Mononuclear cell (primary cell): Measurements from ENCODE around the gene CARD10. TPM values are rescaled to one million over a fixed set of nuclear protein-coding genes. Genes with fewer than 3 reads are reported as not detected.

Source experiments
- H3K27me3 ChIP-seq: 2 replicates; pipeline ENCODE4 v1.6.0; 2011; ENCODE audit warnings: low read length, control low read depth; ENCODE audit not compliant: insufficient read depth
- H3K4me1 ChIP-seq: 2 replicates; pipeline ENCODE4 v1.5.1; 2011; ENCODE audit warnings: mild to moderate bottlenecking, low read length, control low read depth; ENCODE audit not compliant: insufficient read depth
- H3K4me3 ChIP-seq: 2 replicates; pipeline ENCODE4 v1.5.1; 2011; ENCODE audit warnings: mild to moderate bottlenecking, low read length, moderate library complexity
- H3K9me3 ChIP-seq: 2 replicates; pipeline ENCODE4 v1.5.1; 2011; ENCODE audit warnings: low read depth, mild to moderate bottlenecking, control low read depth, low read length
- total RNA-seq: library from RNA; depleted of rRNA; stranded (reverse); fragments of >200 nt; gene quantifications from one replicate; pipeline ENCODE4 v1.2.3, GENCODE V29; 2012

The CARD10 gene
- total RNA-seq, 1 donor = not detected

DNA sequence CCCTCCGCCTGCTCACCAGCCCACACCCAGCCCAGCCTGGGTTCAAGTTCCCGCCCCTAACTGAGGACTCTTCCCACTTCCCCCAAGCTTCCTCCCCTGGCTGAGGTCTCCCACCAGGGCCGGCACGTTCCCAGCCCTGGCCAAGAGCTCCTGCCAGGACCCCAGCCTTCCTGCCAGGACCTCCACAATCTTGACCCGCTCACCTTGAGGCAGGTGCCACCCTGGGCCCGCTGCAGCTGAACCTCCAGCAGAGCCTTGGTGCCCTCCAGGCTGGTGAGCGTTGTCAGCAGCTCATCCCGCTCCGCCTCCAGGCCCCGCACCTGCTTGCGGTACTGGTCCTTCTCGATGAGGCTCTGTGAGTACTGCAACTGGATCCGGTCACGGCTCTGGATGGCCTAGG lies 13.2 kb downstream of the CARD10 start:
- no peak overlapping the region for H3K4me3 ChIP-seq
- no peaks in the 10 kb centered on the region for H3K9me3 ChIP-seq
- no peaks in the 10 kb centered on the region for H3K27me3 ChIP-seq
- peaks cover 7% of the 10 kb centered on the region for H3K4me1 ChIP-seq

DNA sequence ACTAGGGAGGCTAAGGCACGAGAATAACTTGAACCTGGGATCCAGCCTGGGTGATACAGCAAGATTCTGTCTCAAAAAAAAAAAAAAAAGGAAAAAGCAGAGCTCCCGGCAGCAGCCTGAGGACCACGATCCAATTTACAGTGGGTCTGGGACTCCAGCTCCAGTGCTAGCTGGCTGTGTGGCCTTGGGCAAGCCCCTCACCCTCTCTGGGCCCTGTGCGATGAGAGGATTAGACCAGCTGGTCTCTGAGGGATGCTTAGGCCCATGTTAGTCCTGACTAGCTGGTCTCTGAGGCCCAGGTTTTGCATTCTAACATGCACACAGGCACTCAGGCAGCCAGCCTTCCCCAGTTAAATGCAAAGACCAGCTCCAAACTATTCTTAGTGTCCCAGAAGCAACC lies 13.7 kb downstream of the CARD10 start:
- no peaks in the 10 kb centered on the region for H3K27me3 ChIP-seq
- no peak overlapping the region for H3K4me3 ChIP-seq
- no peaks in the 10 kb centered on the region for H3K9me3 ChIP-seq
- peaks cover 7% of the 10 kb centered on the region for H3K4me1 ChIP-seq

DNA sequence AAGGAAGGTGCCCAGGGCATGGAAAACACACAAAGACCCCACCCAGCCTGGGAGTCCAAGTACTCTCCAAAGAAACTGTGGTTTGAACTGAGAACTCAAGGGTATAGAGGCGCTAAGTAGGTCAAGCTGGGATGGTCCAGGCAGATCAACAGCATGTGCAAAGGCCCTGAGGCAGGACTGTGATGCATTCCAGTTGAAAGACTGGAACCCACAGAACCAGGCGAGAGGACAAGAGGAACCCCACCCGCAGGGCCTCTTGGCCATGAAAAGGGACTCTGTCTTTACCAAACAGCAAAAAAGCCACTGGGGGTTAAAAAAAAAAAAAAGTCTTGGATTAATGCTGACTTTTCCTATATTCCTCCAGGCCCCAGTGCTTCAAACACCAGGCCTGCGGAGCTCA lies 14.3 kb downstream of the CARD10 start:
- H3K4me3 ChIP-seq = no peak overlapping the region
- no peaks in the 10 kb centered on the region for H3K27me3 ChIP-seq
- H3K9me3 ChIP-seq = no peaks in the 10 kb centered on the region
- H3K4me1 ChIP-seq = peaks cover 7% of the 10 kb centered on the region

DNA sequence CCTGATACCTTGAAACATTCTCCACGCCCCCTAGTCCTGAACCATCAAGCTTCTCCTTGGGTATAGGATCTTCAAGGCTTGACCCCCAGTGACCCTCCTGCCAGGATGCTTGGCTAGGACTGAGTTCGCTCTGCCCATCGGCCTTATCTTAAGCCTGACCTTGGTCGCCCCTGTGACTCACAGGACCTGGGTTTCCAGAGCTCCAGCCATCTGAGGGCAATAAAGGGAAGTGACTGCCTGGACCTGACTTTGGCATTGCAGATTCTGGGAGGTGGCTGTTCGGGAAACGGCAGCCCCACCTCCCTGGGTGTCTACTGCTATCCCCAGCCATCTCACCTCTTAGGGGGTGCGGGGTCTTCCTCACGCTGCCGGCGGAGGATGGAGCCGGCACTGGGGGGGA lies 15.4 kb downstream of the CARD10 start:
- Histone ChIP-seq H3K4me1 (peaks cover 7% of the 10 kb centered on the region), H3K4me3 (no peak overlapping the region), H3K9me3 (no peaks in the 10 kb centered on the region), H3K27me3 (no peaks in the 10 kb centered on the region)

DNA sequence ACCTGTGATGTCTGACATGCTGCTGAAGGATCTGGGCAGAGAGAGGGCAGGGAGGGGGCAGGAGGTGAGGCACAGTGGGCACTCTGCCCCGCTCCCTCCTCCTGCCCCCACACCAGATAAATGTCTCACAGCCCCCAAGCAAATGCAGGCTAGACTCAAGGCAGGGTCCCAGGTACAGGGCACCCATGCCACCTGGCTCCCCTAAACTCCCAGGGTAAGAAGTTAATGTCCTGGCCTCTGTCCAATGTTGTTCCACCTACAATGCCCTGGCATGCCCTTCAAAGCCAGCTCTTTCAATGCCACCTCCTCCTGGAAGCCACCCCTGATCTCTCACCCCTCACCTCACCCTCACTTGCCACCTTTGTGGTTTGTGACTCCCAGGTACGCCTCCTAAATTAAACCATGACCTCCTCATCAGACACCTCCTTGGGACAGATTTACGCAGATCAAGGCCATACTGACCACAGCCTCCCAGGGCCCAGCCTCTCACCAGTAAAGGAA lies 16.0 kb downstream of the CARD10 start:
- no peak overlapping the region for H3K4me3 ChIP-seq
- peaks cover 7% of the 10 kb centered on the region for H3K4me1 ChIP-seq
- no peaks in the 10 kb centered on the region for H3K27me3 ChIP-seq
- H3K9me3 ChIP-seq = no peaks in the 10 kb centered on the region

DNA sequence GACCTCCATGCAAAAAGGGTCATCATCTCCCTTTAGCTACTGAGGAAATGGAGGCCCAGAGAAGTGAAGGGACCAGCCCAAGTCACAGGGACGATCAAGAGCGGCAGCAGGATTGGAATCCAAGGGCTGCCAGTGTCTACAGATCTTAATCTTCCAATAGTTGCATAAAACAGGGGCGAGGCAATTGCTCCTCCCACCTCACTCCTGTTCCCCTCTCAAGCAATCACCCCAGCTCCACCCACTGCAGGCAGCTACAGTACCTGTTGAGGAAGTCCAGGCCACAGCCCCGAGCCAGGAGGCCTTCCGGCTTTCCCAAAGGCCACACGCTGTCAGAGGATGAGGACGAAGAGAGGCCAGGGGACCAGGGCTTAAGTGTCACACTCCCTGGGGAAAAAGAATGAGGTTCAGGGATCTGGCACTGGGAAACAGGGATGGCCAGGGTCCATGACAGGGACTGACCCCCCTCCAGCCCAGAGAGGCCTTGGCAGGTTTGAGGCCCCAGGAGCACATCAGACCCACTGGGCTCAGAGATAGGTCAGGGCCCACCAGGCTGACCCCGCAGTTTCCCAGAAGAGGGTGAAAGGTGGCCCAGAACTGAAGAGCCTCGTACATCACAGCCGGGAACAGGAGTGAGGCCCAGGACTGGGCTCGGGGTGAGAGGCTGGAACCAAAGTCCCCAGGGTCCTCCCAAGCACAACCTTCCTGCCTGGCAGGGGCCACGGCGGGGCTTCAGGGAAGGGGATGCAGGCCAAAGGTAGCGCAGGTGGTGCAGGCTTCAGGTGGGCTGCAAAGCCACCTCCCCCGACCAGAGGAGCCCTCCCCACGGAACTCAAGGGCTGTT lies 16.7 kb downstream of the CARD10 start:
- peaks cover 7% of the 10 kb centered on the region for H3K4me1 ChIP-seq

DNA sequence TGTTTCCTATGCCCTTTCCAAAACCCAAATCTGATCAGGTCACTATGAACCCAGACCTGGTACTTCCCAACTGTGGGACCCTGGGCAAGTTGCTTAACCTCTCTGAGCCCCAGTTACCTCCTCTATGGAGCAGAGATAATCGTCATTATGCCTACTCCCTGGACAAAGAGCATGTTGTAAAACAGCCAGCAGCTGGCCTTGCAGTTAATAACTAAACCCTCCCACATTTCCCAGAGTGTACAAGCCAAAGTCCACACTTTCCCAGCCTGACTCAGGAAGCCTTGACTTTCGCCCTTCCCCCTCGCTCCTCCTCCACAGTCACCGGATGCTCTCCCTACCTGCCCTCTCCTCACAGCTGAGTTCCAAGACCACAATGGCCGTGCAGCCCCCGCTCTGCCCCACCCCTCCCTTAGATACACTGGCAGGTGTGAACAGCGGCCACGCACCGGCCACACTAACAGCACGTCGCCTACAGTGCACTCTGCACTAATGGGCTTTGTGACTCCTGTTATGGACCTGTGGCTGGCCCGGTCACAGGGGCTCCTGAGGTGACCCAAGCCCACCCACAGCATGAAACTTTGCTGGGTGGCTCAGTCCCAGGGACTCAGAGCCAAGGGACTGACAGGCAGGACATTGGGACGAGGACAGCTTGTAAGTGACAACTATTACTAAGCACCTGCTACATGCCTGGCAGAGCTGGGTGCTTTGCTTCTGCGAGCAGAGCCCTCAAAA lies 17.4 kb downstream of the CARD10 start:
- Histone ChIP-seq H3K27me3 (no peaks in the 10 kb centered on the region), H3K4me3 (no peak overlapping the region), H3K9me3 (no peaks in the 10 kb centered on the region), H3K4me1 (peaks cover 7% of the 10 kb centered on the region)

More for the DNA sequence above, 16.7 kb downstream of the CARD10 start:
- Histone ChIP-seq H3K9me3 (no peaks in the 10 kb centered on the region), H3K4me3 (no peak overlapping the region), H3K27me3 (no peaks in the 10 kb centered on the region)

DNA sequence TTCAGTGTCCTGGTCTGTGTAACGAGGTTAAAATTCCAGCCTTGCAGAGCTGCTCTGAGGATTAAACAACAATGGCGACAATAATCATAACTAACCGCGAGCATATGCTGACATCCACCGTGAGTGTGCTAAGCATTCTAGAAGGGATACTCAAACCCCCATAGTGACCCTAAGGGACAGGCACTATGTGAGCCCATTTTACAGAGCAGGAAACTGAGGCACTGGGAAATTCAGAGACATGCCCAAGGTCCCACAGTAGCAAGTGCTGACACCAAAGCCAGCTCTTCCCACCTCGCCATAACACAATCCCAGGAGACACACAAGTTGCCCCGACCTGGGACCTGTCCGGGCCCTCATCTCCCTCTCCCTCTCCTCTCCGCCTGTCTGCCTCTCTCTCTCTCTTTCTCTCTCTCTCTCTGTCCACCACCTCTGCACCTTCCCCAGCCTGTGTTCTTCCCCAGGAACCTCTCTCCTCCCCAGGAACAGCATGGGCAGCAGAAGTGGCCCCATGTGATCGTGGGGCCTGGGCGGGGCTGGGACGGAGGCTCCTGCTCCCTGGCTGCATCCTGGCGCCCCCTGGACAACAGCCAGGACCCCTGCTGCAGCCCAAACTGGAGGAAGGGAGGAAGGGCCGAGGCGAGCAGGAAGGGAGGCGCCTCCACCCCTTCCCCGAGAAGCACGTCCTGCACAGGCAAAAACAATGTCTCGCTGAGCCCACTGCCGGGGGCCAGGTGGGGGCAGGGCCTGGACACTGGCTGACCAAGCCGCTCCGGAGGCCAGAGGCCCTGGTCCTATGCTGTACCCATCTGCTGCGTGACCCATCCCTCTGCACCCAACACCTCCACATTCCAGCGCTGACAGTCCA lies 18.2 kb downstream of the CARD10 start:
- Histone ChIP-seq H3K4me1 (peaks cover 7% of the 10 kb centered on the region), H3K4me3 (no peak overlapping the region), H3K27me3 (no peaks in the 10 kb centered on the region), H3K9me3 (no peaks in the 10 kb centered on the region)

DNA sequence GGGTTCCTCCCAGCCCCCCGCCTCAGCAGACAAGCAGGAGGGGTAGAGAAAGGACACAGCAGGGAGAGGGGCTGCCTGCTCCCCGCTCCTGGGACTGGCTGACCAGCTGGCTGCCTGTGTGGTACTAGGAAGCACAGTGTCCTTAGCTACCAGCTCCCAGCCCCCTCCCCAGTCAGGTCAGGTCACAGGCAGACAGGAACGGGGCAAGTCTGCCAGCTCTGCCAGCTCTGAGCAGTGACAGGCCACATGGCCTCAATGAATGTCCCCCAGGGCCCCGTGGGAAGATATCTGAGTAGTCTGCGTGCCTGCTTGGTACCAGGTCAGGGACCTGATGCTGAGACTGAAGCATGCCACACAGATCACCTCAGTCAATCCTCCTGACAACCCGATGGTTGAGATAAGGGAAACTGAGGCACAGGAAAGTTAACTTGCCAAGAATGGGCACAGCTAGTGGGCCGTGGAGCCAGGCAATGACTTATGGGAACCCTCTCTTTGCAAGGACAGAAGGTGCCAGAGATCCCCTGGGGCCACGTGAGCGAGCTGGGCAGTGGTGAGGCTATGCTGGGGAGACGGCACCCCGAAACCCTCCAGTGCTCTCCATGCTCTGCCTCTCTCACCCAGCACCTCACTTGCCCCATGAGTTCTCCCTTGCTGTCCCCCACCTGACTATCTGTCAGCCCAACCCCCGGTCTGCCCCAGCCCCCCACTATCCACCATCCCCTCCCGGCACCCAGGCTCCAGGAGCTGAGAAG lies 19.2 kb downstream of the CARD10 start:
- Histone ChIP-seq H3K4me1 (peaks cover 7% of the 10 kb centered on the region), H3K4me3 (no peak overlapping the region), H3K9me3 (no peaks in the 10 kb centered on the region), H3K27me3 (no peaks in the 10 kb centered on the region)

DNA sequence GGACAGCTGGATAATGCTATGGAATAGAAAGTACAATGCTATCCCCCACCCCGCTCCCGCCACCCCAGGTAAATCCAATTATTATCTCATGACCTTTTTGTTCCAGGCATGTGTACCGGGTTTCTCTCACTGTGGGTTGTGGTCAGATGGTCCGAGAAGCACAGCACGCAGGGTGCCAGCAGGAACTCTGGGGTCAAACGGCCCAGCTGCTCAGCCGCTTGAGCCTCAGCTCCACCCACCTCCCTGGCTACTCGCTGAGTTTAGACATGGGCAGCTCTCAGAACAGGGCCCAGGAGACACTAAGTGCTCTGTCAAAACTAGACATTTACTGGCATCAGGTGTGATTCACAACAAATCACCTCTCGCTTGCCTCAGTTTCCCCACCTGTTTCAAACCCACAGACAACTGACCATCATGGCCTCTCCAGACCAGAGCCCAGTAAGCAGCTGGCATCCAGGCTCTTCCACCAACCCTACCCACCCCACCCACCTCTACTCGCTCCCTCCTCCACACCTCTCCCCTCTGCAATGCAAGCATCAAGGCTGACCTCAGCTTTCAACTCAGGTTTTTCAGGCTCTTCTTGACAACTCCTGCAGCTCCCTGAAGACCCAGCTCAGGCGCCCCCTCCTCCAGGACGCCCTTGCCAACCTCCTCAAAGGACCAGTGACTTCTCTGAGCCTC lies 20.0 kb downstream of the CARD10 start:
- peaks cover 7% of the 10 kb centered on the region for H3K4me1 ChIP-seq
- no peaks in the 10 kb centered on the region for H3K9me3 ChIP-seq
- H3K4me3 ChIP-seq = no peak overlapping the region
- H3K27me3 ChIP-seq = no peaks in the 10 kb centered on the region

DNA sequence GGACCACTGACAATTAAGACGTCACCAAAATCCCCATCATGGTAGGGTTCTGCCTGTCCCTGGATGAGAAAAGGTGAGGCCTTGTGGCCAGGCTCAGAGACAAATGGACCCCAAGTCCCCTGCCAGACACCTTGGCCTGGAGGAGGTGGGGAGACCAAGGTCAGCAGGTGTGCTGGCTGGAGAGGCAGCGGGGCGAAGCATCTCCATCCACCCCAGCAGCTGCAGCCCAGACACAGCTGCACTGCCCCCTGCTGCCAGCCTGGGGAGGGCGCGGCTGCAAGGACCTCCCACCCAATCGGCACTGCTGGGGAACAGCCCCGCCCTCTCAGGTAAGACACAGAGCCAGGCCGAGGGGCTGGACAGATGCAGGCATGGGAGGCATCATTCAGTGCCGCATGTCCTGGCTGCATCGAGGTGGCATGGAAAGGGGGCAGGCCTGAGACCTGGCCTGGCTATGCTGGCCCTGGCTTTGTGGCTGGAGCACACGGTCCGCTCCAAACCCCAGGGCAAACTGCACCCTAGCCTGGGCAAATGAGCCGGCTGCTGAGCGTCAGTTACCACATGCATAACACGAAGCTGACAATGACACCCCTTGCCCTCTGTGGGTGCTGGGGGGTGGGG lies 20.8 kb downstream of the CARD10 start:
- Histone ChIP-seq H3K4me1 (peaks cover 7% of the 10 kb centered on the region), H3K27me3 (no peaks in the 10 kb centered on the region)

DNA sequence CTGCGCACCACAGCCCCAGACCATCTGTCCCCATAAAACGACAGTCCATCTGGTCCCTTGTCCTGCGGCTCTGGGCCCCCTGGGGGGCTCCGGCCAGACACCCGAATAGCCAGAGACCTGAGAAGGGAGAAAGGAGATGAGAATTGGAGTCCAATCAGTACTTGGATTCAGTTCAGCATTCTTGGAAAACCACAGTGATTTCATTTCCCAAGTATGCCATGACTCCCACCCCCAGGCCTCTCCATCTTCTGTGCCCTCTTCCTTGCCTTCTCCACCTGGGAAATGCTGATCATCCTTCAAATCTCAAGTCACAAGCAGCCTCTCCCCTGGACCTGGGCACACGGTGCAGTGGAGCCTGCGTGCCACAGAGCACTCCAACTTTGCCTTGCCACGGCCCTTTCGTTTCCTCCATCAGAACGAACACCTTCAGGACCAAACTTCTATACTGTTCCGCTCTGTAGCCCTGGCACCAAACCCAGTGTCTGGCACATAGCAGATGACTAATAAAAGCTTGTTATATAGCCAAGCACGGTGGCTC lies 22.1 kb downstream of the CARD10 start:
- Histone ChIP-seq H3K27me3 (no peaks in the 10 kb centered on the region), H3K4me1 (peaks cover 9% of the 10 kb centered on the region), H3K4me3 (no peak overlapping the region), H3K9me3 (no peaks in the 10 kb centered on the region)

More for the DNA sequence above, 20.8 kb downstream of the CARD10 start:
- Histone ChIP-seq H3K4me3 (no peak overlapping the region), H3K9me3 (no peaks in the 10 kb centered on the region)

DNA sequence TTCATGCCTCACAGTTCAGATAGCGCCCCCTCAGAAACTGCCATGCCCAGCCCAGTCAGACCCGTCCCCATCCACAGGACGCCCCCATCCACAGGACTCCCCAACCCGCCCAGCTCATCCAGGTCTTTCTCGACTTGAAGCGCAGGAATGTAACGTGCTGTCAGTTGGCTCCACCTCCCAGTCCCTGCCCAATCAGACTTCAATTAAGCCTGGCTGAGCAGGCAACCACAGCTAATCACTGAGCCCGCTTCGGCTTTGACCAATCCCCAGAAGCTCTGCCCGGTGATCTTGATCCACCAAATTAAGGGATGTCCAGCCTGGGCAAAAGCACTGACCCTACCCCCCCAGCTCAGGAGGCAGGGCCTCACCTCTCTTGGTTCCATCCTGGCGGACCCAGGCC lies 22.6 kb downstream of the CARD10 start:
- no peaks in the 10 kb centered on the region for H3K9me3 ChIP-seq
- no peak overlapping the region for H3K4me3 ChIP-seq
- H3K4me1 ChIP-seq = peaks cover 4% of the 10 kb centered on the region
- no peaks in the 10 kb centered on the region for H3K27me3 ChIP-seq
